ENCODE measurements around the gene ABCA3.

- no peak for TF ChIP-seq CTCF (IDR thresholded peaks at IDR 0.05)
- no peak for TF ChIP-seq EZH2 (IDR thresholded peaks at IDR 0.05; ENCODE audit: borderline replicate concordance, insufficient read depth, low read depth, low read length, poor library complexity, severe bottlenecking)
Measured at GRCh38 chr16:2278272-2278608, 62.3 kb downstream of the ABCA3 start.

Measured in B cell (primary cell).